HepG2 (cell line): ENCODE data around the gene EVA1A. TPM values are rescaled to one million over a fixed set of nuclear protein-coding genes. Genes with fewer than 3 reads are reported as not detected.
A peak's percentile ranks its signal among the peaks of the same experiment; 100 is the strongest.

Experiments
- CBX2 ChIP-seq, 2 experiments: fragments of 200-600 bp in 1 of 2; sonication (generic); formaldehyde crosslinking in 1 of 2; IDR thresholded peaks; 2 replicates each; pipeline versions ENCODE4 v1.7.0 to v1.8.1; 2018 to 2022; ENCODE audit warnings: low read depth in 2 of 2, low read length in 1 of 2, mild to moderate bottlenecking in 1 of 2, missing genetic modification reagents in 1 of 2
- HOXA9 ChIP-seq: sonication (generic); formaldehyde crosslinking; IDR thresholded peaks from 2 replicates; pipeline ENCODE4 v1.8.1; 2022; ENCODE audit warnings: missing genetic modification reagents, mild to moderate bottlenecking, moderate library complexity, borderline replicate concordance
- MBD4 ChIP-seq: IDR thresholded peaks from 2 replicates; pipeline ENCODE4 v1.6.1; 2012; ENCODE audit warnings: low read length, inconsistent platforms, borderline replicate concordance
- NBN ChIP-seq: fragments of 450-650 bp; conservative IDR thresholded peaks from 2 replicates; pipeline ENCODE4 v1.6.1; 2017
- NFE2L2 ChIP-seq: fragments of 150-350 bp; IDR thresholded peaks from 2 replicates; pipeline ENCODE4 v1.6.1; 2014; ENCODE audit warnings: low read length
- TOPORS ChIP-seq: sonication (generic); formaldehyde crosslinking; IDR thresholded peaks from 2 replicates; pipeline ENCODE4 v1.8.0; 2023; ENCODE audit warnings: mild to moderate bottlenecking, missing genetic modification reagents
- XRCC5 ChIP-seq: fragments of 200-400 bp; formaldehyde crosslinking; optimal IDR thresholded peaks from 2 replicates; pipeline ENCODE3; 2017; ENCODE audit warnings: mild to moderate bottlenecking, low read length
- ZNF850 ChIP-seq: sonication (generic); formaldehyde crosslinking; conservative IDR thresholded peaks from 2 replicates; pipeline ENCODE4 v1.9.0; 2021; ENCODE audit warnings: mild to moderate bottlenecking, missing genetic modification reagents
- ZNF878 ChIP-seq: sonication (generic); formaldehyde crosslinking; IDR thresholded peaks from 2 replicates; pipeline ENCODE4 v1.8.1; 2023; ENCODE audit warnings: mild to moderate bottlenecking, missing genetic modification reagents, moderate library complexity
- polyA plus RNA-seq, 8 experiments: library from polyadenylated mRNA; depleted of rRNA in 3 of 8; stranded (reverse) in 7 of 8; unstranded in 1 of 8; fragments of >200 nt; fragmentation: Illumina TruSeq in 4 of 8; extraction: Trizol in 4 of 8; gene quantifications; 2 replicates each; pipeline versions ENCODE4 v1.2.1 to v1.2.3, GENCODE V29; 2011 to 2016; ENCODE audit warnings: low read depth in 4 of 8, missing spikeins in 1 of 8, mixed read lengths in 1 of 8; ENCODE audit not compliant: insufficient read depth in 1 of 8
- total RNA-seq, 5 experiments: library from RNA; depleted of rRNA; stranded (reverse); fragments of >200 nt; fragmentation: Illumina TruSeq; extraction: Trizol; gene quantifications; 2 replicates each; pipeline ENCODE4 v1.2.3, GENCODE V29; 2016; ENCODE audit warnings: low read depth in 1 of 5
- TF ChIP-seq, protein P1 (sequence below): sonication (generic); formaldehyde crosslinking; conservative IDR thresholded peaks from 2 replicates; pipeline ENCODE4 v1.4.0; 2020; ENCODE audit warnings: missing genetic modification reagents
- TF ChIP-seq, protein P2 (sequence below): sonication (generic); formaldehyde crosslinking; IDR thresholded peaks from 2 replicates; pipeline ENCODE4 v1.5.0; 2020; ENCODE audit warnings: missing genetic modification reagents, mild to moderate bottlenecking, borderline replicate concordance
- TF ChIP-seq, protein P3 (sequence below): sonication (generic); formaldehyde crosslinking; IDR thresholded peaks from 2 replicates; pipeline ENCODE4 v1.4.0; 2020; ENCODE audit warnings: missing genetic modification reagents
- TF ChIP-seq, protein P4 (sequence below), 2 experiments: fragments of 450-650 bp in 1 of 2; sonication (generic) in 1 of 2; formaldehyde crosslinking in 1 of 2; IDR thresholded peaks; 2 replicates each; pipeline versions ENCODE4 v1.6.1 to v1.8.0; 2016 to 2022; ENCODE audit warnings: antibody characterized with exemption in 1 of 2, mild to moderate bottlenecking in 1 of 2, missing genetic modification reagents in 1 of 2
- TF ChIP-seq, protein P5 (sequence below): IDR thresholded peaks from 2 replicates; pipeline ENCODE4 v1.6.1; 2016; ENCODE audit warnings: low read depth, borderline replicate concordance

EVA1A gene
- total and polyA plus RNA-seq, 2 of the 13 experiments (the other 11 are each of a cell fraction or from before 2014, with no cell fraction given): 57.5 to 57.8 TPM

DNA sequence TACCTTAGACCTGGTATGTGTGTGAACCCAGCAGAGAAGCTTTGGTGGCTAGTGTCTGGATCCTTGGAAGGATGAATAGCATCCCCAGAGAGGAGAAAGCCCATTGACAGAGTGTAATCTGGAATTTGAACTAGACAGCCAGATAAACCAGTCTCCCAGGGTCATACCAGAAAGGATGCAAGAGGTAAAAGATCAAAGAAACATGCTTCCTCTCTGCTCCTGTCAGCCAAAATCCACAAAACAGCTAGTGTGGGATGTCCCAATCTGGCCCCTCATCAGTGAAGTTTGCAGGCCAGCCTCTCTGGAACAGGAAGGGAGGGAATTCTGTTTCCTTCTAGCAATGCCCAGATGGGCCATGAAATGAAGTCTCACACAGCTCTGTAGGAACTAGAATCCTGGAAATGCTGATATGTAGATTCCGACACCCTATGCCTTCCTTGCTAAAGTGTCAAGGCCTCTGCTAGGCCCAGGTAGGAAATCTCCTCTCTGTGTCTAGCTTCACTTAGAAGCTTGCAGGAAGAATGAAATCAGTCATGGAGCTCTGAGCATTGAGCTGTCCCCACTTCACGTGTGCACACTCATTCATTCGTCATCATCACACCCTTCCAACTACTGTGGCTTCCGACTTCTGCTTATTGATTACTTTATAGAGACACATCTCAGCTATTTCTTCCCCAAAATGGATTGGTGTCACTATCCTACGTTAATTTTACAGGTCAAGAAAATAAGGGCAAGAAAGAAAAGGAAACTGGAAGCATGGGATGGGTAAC lies 38.0 kb downstream of the EVA1A start (continued):
- TF ChIP-seq, protein P1, sequence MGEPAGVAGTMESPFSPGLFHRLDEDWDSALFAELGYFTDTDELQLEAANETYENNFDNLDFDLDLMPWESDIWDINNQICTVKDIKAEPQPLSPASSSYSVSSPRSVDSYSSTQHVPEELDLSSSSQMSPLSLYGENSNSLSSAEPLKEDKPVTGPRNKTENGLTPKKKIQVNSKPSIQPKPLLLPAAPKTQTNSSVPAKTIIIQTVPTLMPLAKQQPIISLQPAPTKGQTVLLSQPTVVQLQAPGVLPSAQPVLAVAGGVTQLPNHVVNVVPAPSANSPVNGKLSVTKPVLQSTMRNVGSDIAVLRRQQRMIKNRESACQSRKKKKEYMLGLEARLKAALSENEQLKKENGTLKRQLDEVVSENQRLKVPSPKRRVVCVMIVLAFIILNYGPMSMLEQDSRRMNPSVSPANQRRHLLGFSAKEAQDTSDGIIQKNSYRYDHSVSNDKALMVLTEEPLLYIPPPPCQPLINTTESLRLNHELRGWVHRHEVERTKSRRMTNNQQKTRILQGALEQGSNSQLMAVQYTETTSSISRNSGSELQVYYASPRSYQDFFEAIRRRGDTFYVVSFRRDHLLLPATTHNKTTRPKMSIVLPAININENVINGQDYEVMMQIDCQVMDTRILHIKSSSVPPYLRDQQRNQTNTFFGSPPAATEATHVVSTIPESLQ: 0 out of 2 replicates have a peak, but pooled peaks have one; percentile 47
- TF ChIP-seq NBN (no peak), NFE2L2 (no peak), CBX2 (IDR thresholded peaks at IDR 0.05; ENCODE audit: low read depth, low read length) (no peak), CBX2 (CRISPR knock-in tag; IDR thresholded peaks at IDR 0.05; ENCODE audit: low read depth) (peak; percentile 80), TOPORS (CRISPR knock-in tag) (peak; percentile 83), ZNF878 (CRISPR knock-in tag) (0 out of 2 replicates have a peak, but pooled peaks have one; percentile 55), MBD4 (peak; percentile 90), XRCC5 (peak; percentile 61), ZNF850 (CRISPR knock-in tag) (no peak), HOXA9 (CRISPR knock-in tag) (no peak; the same call in 1 of the 2 replicates)
- TF ChIP-seq, protein P2, sequence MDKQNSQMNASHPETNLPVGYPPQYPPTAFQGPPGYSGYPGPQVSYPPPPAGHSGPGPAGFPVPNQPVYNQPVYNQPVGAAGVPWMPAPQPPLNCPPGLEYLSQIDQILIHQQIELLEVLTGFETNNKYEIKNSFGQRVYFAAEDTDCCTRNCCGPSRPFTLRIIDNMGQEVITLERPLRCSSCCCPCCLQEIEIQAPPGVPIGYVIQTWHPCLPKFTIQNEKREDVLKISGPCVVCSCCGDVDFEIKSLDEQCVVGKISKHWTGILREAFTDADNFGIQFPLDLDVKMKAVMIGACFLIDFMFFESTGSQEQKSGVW: no peak
- TF ChIP-seq, protein P3, sequence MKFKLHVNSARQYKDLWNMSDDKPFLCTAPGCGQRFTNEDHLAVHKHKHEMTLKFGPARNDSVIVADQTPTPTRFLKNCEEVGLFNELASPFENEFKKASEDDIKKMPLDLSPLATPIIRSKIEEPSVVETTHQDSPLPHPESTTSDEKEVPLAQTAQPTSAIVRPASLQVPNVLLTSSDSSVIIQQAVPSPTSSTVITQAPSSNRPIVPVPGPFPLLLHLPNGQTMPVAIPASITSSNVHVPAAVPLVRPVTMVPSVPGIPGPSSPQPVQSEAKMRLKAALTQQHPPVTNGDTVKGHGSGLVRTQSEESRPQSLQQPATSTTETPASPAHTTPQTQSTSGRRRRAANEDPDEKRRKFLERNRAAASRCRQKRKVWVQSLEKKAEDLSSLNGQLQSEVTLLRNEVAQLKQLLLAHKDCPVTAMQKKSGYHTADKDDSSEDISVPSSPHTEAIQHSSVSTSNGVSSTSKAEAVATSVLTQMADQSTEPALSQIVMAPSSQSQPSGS (CRISPR knock-in tag): peak; percentile 86; the same call in 1 of the 2 replicates
- TF ChIP-seq, protein P4, sequence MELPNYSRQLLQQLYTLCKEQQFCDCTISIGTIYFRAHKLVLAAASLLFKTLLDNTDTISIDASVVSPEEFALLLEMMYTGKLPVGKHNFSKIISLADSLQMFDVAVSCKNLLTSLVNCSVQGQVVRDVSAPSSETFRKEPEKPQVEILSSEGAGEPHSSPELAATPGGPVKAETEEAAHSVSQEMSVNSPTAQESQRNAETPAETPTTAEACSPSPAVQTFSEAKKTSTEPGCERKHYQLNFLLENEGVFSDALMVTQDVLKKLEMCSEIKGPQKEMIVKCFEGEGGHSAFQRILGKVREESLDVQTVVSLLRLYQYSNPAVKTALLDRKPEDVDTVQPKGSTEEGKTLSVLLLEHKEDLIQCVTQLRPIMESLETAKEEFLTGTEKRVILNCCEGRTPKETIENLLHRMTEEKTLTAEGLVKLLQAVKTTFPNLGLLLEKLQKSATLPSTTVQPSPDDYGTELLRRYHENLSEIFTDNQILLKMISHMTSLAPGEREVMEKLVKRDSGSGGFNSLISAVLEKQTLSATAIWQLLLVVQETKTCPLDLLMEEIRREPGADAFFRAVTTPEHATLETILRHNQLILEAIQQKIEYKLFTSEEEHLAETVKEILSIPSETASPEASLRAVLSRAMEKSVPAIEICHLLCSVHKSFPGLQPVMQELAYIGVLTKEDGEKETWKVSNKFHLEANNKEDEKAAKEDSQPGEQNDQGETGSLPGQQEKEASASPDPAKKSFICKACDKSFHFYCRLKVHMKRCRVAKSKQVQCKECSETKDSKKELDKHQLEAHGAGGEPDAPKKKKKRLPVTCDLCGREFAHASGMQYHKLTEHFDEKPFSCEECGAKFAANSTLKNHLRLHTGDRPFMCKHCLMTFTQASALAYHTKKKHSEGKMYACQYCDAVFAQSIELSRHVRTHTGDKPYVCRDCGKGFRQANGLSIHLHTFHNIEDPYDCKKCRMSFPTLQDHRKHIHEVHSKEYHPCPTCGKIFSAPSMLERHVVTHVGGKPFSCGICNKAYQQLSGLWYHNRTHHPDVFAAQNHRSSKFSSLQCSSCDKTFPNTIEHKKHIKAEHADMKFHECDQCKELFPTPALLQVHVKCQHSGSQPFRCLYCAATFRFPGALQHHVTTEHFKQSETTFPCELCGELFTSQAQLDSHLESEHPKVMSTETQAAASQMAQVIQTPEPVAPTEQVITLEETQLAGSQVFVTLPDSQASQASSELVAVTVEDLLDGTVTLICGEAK (IDR thresholded peaks at IDR 0.05): no peak
- TF ChIP-seq, protein P4 (CRISPR knock-in tag; IDR thresholded peaks at IDR 0.05): peak; percentile 77; the same call in 1 of the 2 replicates
- TF ChIP-seq, protein P5, sequence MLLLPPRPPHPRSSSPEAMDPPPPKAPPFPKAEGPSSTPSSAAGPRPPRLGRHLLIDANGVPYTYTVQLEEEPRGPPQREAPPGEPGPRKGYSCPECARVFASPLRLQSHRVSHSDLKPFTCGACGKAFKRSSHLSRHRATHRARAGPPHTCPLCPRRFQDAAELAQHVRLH (CRISPR knock-in tag): no peak; the same call in 1 of the 2 replicates
